Middle frontal gyrus (tissue), 1 donor: Measurements from ENCODE around the gene CYSRT1.

Source experiments
- DNase-seq: peaks from one replicate; pipeline ENCODE4 v3.0.0-alpha.2; 2015; ENCODE audit warnings: low spot score; ENCODE audit errors: extremely low spot score

Gene CYSRT1

GRCh38 chr9:137270929-137271695, 46.1 kb downstream of the CYSRT1 start:
- no peak for DNase-seq

- DNase-seq, result no peak
Measured at GRCh38 chr9:137271696-137272076, 46.7 kb downstream of the CYSRT1 start.

- no peak for DNase-seq
Measured at GRCh38 chr9:137272241-137273094, 47.5 kb downstream of the CYSRT1 start.

GRCh38 chr9:137273095-137273490, 48.1 kb downstream of the CYSRT1 start:
- DNase-seq, result no peak

- DNase-seq, result no peak
Measured at GRCh38 chr9:137273611-137274320, 48.8 kb downstream of the CYSRT1 start.

DNA sequence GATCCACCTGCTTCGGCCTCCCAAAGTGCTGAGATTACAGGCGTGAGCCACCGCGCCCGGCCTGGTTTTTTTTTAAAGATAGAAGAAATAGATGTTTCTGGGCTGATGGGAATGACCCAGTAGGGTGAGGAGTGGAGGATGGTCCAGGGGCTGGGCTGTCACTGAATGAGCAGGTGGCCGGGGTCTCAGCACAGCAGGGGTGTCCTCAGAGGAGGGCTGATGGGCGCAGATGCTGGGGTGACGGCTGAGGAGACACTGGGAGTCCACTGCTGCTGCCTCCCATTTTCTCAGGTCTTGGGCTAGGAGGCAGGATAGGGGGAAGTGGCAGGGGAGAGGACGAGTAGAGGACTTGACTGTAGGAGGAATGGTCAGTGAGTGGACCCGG, 50.2 kb downstream of the CYSRT1 start:
- DNase-seq, result no peak
